Loucy (cell line): ENCODE results near the gene SHC4.

Experiments used
- CTCF ChIP-seq: fragments of 200-600 bp; sonication (generic); conservative IDR thresholded peaks from 2 replicates; pipeline ENCODE4 v1.5.1; 2014; ENCODE audit warnings: mild to moderate bottlenecking, antibody characterized with exemption, low read length
- EZH2phosphoT487 ChIP-seq: fragments of 200-600 bp; IDR thresholded peaks from 2 replicates; pipeline ENCODE4 v1.6.1; 2018; ENCODE audit warnings: antibody characterized with exemption, mild to moderate bottlenecking, moderate library complexity, borderline replicate concordance

GRCh38 chr15:48832648-48833047 lies 131.1 kb downstream of the SHC4 start:
- TF ChIP-seq CTCF (no peak), EZH2phosphoT487 (no peak)
